ENCODE data around the gene SLX4IP. TPM values are rescaled to one million over a fixed set of nuclear protein-coding genes. Genes with fewer than 3 reads are reported as not detected.

The SLX4IP gene
- total RNA-seq, 2 experiments from 2014 or later: 1.6 to 1.8 TPM

DNA sequence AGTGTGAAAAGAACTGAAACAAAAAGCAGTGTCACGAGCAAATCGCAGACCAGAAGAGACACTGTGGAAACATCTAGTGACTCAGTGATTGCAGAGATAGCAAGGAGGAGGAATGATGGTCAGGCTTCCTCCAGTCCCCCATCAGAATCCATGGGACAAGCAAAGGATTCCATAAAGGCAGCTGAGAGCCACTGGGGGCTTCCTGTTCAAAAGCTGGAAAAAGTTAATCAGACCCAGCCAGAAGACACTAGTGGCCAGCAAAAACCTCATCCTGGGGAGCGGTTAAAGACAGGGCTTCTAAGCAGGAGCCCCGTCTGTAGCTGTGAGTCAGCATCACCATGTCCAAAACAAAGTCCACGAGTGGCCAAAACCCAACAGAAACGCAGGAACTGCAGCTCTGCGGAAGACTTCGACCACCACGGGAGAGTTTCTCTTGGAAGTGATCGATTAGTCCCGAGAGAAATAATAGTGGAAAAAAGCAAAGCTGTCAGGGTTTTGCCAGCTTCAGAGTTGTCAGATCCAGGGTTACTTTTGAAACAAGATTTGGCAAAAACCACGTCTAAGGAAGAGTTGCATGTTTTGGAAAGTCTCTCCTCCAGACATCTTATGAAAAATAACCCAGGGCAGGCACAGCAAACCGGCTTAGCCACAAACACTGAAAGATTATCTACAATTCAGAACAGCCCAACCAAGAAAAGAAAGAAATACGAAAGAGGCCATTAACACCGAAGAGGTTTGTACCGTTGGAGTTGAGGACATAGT, 187.7 kb downstream of the SLX4IP start:
- no peak overlapping the region for H3K27ac ChIP-seq (ENCODE audit: low read depth in 1 of 2, low read length in 2 of 2)
- H3K4me3 ChIP-seq (ENCODE audit: low read length): no peak overlapping the region
- ChIA-PET POLR2A (no interaction called here), CTCF (no interaction called here)
- H3K27me3 Mint-ChIP-seq: no peaks in the 10 kb centered on the region
- peaks cover 12% of the 10 kb centered on the region for H3K36me3 Mint-ChIP-seq (ENCODE audit: low read depth)
- no peak overlapping the region for H3K27ac Mint-ChIP-seq
- no peaks in the 10 kb centered on the region for H3K27me3 ChIP-seq (ENCODE audit: control insufficient read depth in 1 of 2, insufficient read depth in 2 of 2, low read length in 2 of 2)
- DNase-seq (no peak), ATAC-seq (ENCODE audit: poor library complexity) (no peak)
- H3K4me1 Mint-ChIP-seq (ENCODE audit: low read depth): no peaks in the 10 kb centered on the region
- H3K9me3 Mint-ChIP-seq: no peaks in the 10 kb centered on the region
- H3K9me3 ChIP-seq (ENCODE audit: control insufficient read depth in 1 of 2, insufficient read depth in 1 of 2, low read length in 2 of 2): no peaks in the 10 kb centered on the region
- no peaks in the 10 kb centered on the region for H3K4me1 ChIP-seq (ENCODE audit: insufficient read depth, low read length)
- no peaks in the 10 kb centered on the region for H3K36me3 ChIP-seq (ENCODE audit: insufficient read depth, low read length)
- no peak overlapping the region for H3K4me3 Mint-ChIP-seq
- intact Hi-C loops (cut with DNase I, micrococcal nuclease): no loop called here
- TF ChIP-seq, protein P1, sequence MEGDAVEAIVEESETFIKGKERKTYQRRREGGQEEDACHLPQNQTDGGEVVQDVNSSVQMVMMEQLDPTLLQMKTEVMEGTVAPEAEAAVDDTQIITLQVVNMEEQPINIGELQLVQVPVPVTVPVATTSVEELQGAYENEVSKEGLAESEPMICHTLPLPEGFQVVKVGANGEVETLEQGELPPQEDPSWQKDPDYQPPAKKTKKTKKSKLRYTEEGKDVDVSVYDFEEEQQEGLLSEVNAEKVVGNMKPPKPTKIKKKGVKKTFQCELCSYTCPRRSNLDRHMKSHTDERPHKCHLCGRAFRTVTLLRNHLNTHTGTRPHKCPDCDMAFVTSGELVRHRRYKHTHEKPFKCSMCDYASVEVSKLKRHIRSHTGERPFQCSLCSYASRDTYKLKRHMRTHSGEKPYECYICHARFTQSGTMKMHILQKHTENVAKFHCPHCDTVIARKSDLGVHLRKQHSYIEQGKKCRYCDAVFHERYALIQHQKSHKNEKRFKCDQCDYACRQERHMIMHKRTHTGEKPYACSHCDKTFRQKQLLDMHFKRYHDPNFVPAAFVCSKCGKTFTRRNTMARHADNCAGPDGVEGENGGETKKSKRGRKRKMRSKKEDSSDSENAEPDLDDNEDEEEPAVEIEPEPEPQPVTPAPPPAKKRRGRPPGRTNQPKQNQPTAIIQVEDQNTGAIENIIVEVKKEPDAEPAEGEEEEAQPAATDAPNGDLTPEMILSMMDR (IDR thresholded peaks at IDR 0.05): no peak

GRCh38 chr20:10625641-10626040, 190.5 kb downstream of the SLX4IP start:
- no peaks in the 10 kb centered on the region for H3K27me3 Mint-ChIP-seq
- intact Hi-C loops (cut with DNase I, micrococcal nuclease): no loop called here
- no peak for DNase-seq
- CTCF ChIA-PET: no interaction called here
- POLR2A ChIA-PET: no interaction called here
- H3K36me3 ChIP-seq (ENCODE audit: insufficient read depth, low read length): no peaks in the 10 kb centered on the region
- no peaks in the 10 kb centered on the region for H3K9me3 ChIP-seq (ENCODE audit: control insufficient read depth in 1 of 2, insufficient read depth in 1 of 2, low read length in 2 of 2)
- H3K27ac Mint-ChIP-seq: no peak overlapping the region
- H3K4me3 ChIP-seq (ENCODE audit: low read length): no peak overlapping the region
- ATAC-seq (ENCODE audit: poor library complexity): no peak
- no peaks in the 10 kb centered on the region for H3K9me3 Mint-ChIP-seq
- H3K4me1 ChIP-seq (ENCODE audit: insufficient read depth, low read length): no peaks in the 10 kb centered on the region
- H3K36me3 Mint-ChIP-seq (ENCODE audit: low read depth): peaks cover 12% of the 10 kb centered on the region
- TF ChIP-seq, protein P1 (IDR thresholded peaks at IDR 0.05): no peak
- no peak overlapping the region for H3K4me3 Mint-ChIP-seq
- H3K27ac ChIP-seq (ENCODE audit: low read depth in 1 of 2, low read length in 2 of 2): no peak overlapping the region
- no peaks in the 10 kb centered on the region for H3K27me3 ChIP-seq (ENCODE audit: control insufficient read depth in 1 of 2, insufficient read depth in 2 of 2, low read length in 2 of 2)
- H3K4me1 Mint-ChIP-seq (ENCODE audit: low read depth): no peaks in the 10 kb centered on the region

- Histone ChIP-seq H3K9me3 (ENCODE audit: control insufficient read depth in 1 of 2, insufficient read depth in 1 of 2, low read length in 2 of 2) (no peaks in the 10 kb centered on the region), H3K27ac (ENCODE audit: low read depth in 1 of 2, low read length in 2 of 2) (no peak overlapping the region), H3K36me3 (ENCODE audit: insufficient read depth, low read length) (no peaks in the 10 kb centered on the region), H3K27me3 (ENCODE audit: control insufficient read depth in 1 of 2, insufficient read depth in 2 of 2, low read length in 2 of 2) (no peaks in the 10 kb centered on the region), H3K4me3 (ENCODE audit: low read length) (no peak overlapping the region), H3K4me1 (ENCODE audit: insufficient read depth, low read length) (no peaks in the 10 kb centered on the region)
- Mint-ChIP-seq H3K27me3 (no peaks in the 10 kb centered on the region), H3K4me1 (ENCODE audit: low read depth) (no peaks in the 10 kb centered on the region), H3K4me3 (no peak overlapping the region), H3K36me3 (ENCODE audit: low read depth) (peaks cover 4% of the 10 kb centered on the region), H3K27ac (no peak overlapping the region), H3K9me3 (no peaks in the 10 kb centered on the region)
- ChIA-PET CTCF (no interaction called here), POLR2A (no interaction called here)
- intact Hi-C loops (cut with DNase I, micrococcal nuclease): no loop called here
- ATAC-seq (ENCODE audit: poor library complexity) (no peak), DNase-seq (no peak)
- TF ChIP-seq, protein P1 (IDR thresholded peaks at IDR 0.05): no peak
Observed at GRCh38 chr20:10626896-10627295, 191.8 kb downstream of the SLX4IP start.

All from CD4-positive, alpha-beta T cell (primary cell).